Measurements from ENCODE around the gene TRIP10. TPM values are rescaled to one million over a fixed set of nuclear protein-coding genes. Genes with fewer than 3 reads are reported as not detected.

TRIP10 gene
- total and polyA plus RNA-seq, 2 donors (not counting 1 experiment from before 2014, with no cell fraction given) = 32.3 to 35.3 TPM

DNA sequence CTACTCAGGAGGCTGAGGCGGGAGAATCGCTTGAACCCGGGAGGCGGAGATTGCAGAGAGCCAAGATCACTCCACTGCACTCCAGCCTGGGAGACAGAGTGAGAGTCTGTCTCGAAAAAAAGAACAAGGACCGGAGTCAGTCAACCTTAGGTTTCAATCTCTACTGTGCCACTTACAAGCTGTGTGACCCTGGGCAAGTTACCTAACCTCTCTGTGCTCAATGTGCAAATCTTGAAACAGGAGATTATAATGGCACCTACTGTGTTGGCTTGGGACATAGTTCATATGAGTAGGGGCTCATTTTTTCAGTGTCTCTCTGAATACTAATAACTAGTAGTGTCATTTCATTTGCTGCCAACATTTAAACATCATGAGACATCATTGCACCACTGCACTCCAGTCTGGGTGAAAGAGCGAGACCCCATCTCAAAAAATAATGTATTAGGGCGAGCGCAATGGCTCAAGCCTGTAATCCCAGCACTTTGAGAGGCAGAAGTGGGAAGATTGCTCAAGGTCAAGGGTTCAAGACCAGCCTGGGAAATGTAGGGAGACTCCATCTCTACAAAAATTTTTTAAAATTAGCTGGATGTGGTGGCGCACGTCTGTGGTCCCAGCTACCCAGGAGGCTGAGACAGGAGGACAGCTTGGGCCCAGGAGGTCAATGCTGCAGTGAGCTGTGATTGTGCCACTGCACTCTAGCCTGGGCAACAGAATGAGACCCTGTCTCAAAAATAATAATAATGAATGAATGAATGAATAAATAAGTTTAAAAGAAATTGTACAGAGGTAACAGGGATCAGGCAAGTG lies 24.5 kb upstream of the TRIP10 start:
- H3K36me3 ChIP-seq (ENCODE audit: control insufficient read depth, insufficient read depth, low read length) = no peaks in the 10 kb centered on the region

DNA sequence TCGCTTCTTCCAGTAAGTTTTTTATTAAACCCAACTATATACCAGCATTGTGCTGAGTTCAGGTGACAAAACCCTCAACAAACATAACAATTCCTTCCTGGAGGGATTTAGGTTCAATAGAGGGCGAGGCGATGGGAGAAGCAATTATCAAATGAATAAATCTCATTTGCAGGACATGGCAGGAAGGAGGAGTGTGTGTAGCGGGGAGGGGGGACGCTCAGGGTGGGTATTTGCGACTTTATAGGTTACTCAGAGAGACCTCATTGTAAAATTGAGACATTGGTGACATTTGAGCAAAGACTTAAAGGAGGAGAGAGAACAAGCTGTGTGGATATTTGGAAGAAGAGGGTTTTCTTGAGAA lies 22.9 kb upstream of the TRIP10 start:
- H3K4me3 ChIP-seq (replicated peaks in 1 of 4; ENCODE audit: control extremely low read depth in 1 of 4, insufficient read depth in 1 of 4, low read depth in 3 of 4, low read length in 4 of 4) = no peak overlapping the region
- no peak overlapping the region for H3K27ac ChIP-seq (ENCODE audit: insufficient read depth, low read length)
- H3K79me2 ChIP-seq (ENCODE audit: control insufficient read depth, insufficient read depth, low read length) = no peaks in the 10 kb centered on the region
- H3K4me1 ChIP-seq (ENCODE audit: control insufficient read depth, extremely low read depth, insufficient read depth, low read length) = no peaks in the 10 kb centered on the region
- no peak overlapping the region for H3K4me2 ChIP-seq (ENCODE audit: extremely low read depth, insufficient read depth, low read length)
- H3K9ac ChIP-seq (ENCODE audit: insufficient read depth, low read length) = no peak overlapping the region
- H2AFZ ChIP-seq (ENCODE audit: low read length) = no peak overlapping the region
- TF ChIP-seq, protein P1, sequence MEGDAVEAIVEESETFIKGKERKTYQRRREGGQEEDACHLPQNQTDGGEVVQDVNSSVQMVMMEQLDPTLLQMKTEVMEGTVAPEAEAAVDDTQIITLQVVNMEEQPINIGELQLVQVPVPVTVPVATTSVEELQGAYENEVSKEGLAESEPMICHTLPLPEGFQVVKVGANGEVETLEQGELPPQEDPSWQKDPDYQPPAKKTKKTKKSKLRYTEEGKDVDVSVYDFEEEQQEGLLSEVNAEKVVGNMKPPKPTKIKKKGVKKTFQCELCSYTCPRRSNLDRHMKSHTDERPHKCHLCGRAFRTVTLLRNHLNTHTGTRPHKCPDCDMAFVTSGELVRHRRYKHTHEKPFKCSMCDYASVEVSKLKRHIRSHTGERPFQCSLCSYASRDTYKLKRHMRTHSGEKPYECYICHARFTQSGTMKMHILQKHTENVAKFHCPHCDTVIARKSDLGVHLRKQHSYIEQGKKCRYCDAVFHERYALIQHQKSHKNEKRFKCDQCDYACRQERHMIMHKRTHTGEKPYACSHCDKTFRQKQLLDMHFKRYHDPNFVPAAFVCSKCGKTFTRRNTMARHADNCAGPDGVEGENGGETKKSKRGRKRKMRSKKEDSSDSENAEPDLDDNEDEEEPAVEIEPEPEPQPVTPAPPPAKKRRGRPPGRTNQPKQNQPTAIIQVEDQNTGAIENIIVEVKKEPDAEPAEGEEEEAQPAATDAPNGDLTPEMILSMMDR (conservative IDR thresholded peaks at IDR 0.05 in 1 of 2, IDR thresholded peaks at IDR 0.05 in 1 of 2; ENCODE audit: low read depth in 1 of 2, low read length in 2 of 2) = no peak
- TF ChIP-seq EZH2 (IDR thresholded peaks at IDR 0.05; ENCODE audit: low read length, missing control alignments) = no peak
- H4K20me1 ChIP-seq (ENCODE audit: control insufficient read depth, extremely low read depth, insufficient read depth, low read length) = no peaks in the 10 kb centered on the region
- no peaks in the 10 kb centered on the region for H3K27me3 ChIP-seq (ENCODE audit: control insufficient read depth, insufficient read depth, low read length)
- no peak for DNase-seq (ENCODE audit: low read depth in 2 of 2)
- no peaks in the 10 kb centered on the region for H3K36me3 ChIP-seq (ENCODE audit: control insufficient read depth, insufficient read depth, low read length)
- H3K9me3 ChIP-seq (ENCODE audit: control insufficient read depth, insufficient read depth, low read depth, low read length) = no peaks in the 10 kb centered on the region

More for the DNA sequence above, 24.5 kb upstream of the TRIP10 start:
- Histone ChIP-seq H3K4me1 (ENCODE audit: control insufficient read depth, extremely low read depth, insufficient read depth, low read length) (no peaks in the 10 kb centered on the region), H3K27me3 (ENCODE audit: control insufficient read depth, insufficient read depth, low read length) (no peaks in the 10 kb centered on the region), H3K79me2 (ENCODE audit: control insufficient read depth, insufficient read depth, low read length) (no peaks in the 10 kb centered on the region), H4K20me1 (ENCODE audit: control insufficient read depth, extremely low read depth, insufficient read depth, low read length) (no peaks in the 10 kb centered on the region), H3K27ac (ENCODE audit: insufficient read depth, low read length) (no peak overlapping the region), H3K4me3 (replicated peaks in 1 of 4; ENCODE audit: control extremely low read depth in 1 of 4, insufficient read depth in 1 of 4, low read depth in 3 of 4, low read length in 4 of 4) (no peak overlapping the region), H3K4me2 (ENCODE audit: extremely low read depth, insufficient read depth, low read length) (no peak overlapping the region), H3K9ac (ENCODE audit: insufficient read depth, low read length) (no peak overlapping the region), H2AFZ (ENCODE audit: low read length) (no peak overlapping the region), H3K9me3 (ENCODE audit: control insufficient read depth, insufficient read depth, low read depth, low read length) (no peaks in the 10 kb centered on the region)
- TF ChIP-seq, protein P1 (conservative IDR thresholded peaks at IDR 0.05 in 1 of 2, IDR thresholded peaks at IDR 0.05 in 1 of 2; ENCODE audit: low read depth in 1 of 2, low read length in 2 of 2) = no peak
- TF ChIP-seq EZH2 (IDR thresholded peaks at IDR 0.05; ENCODE audit: low read length, missing control alignments) = no peak
- DNase-seq (ENCODE audit: low read depth in 2 of 2) = no peak

DNA sequence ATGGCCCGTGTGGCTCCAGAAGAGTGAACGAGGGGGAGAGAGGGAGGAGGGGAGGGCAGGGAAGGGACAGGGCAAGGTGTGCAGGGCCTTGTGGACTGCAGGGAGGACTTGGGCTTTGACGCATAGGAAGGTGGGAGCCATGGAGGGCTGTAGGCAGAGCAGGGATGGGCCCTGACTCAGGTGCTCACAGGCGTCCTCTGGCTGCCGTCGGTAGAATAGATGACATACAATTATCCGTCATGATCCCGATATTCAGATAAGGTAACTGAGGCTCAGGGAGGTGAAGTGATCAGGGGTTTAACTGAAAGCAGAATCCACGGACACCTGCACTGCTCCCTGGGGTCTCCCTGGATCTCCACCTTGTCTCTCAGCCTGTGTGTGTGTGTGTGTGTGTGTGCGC lies 22.4 kb upstream of the TRIP10 start:
- no peak overlapping the region for H3K4me3 ChIP-seq (replicated peaks in 1 of 4; ENCODE audit: control extremely low read depth in 1 of 4, insufficient read depth in 1 of 4, low read depth in 3 of 4, low read length in 4 of 4)
- no peak overlapping the region for H3K9ac ChIP-seq (ENCODE audit: insufficient read depth, low read length)
- H3K36me3 ChIP-seq (ENCODE audit: control insufficient read depth, insufficient read depth, low read length) = no peaks in the 10 kb centered on the region
- H3K27me3 ChIP-seq (ENCODE audit: control insufficient read depth, insufficient read depth, low read length) = no peaks in the 10 kb centered on the region
- no peak overlapping the region for H2AFZ ChIP-seq (ENCODE audit: low read length)
- TF ChIP-seq EZH2 (IDR thresholded peaks at IDR 0.05; ENCODE audit: low read length, missing control alignments) = no peak
- TF ChIP-seq, protein P1 (conservative IDR thresholded peaks at IDR 0.05 in 1 of 2, IDR thresholded peaks at IDR 0.05 in 1 of 2; ENCODE audit: low read depth in 1 of 2, low read length in 2 of 2) = no peak
- DNase-seq (ENCODE audit: low read depth in 2 of 2) = no peak
- H3K4me2 ChIP-seq (ENCODE audit: extremely low read depth, insufficient read depth, low read length) = no peak overlapping the region
- H3K79me2 ChIP-seq (ENCODE audit: control insufficient read depth, insufficient read depth, low read length) = no peaks in the 10 kb centered on the region
- no peaks in the 10 kb centered on the region for H3K9me3 ChIP-seq (ENCODE audit: control insufficient read depth, insufficient read depth, low read depth, low read length)
- no peaks in the 10 kb centered on the region for H3K4me1 ChIP-seq (ENCODE audit: control insufficient read depth, extremely low read depth, insufficient read depth, low read length)
- no peaks in the 10 kb centered on the region for H4K20me1 ChIP-seq (ENCODE audit: control insufficient read depth, extremely low read depth, insufficient read depth, low read length)
- no peak overlapping the region for H3K27ac ChIP-seq (ENCODE audit: insufficient read depth, low read length)

All from fibroblast of lung (primary cell).